ENCODE results near the gene B4GALT4.
"Not testable (repeated sequence)": the region's sequence is repeated elsewhere in the genome, so short reads cannot be mapped to it uniquely, and the experiment has no call there.

B4GALT4 gene

GRCh38 chr3:119177321-119177720 is 63.4 kb downstream of the B4GALT4 start:
- ChIA-PET CTCF (no interaction called here), POLR2A (no interaction called here)
- TF ChIP-seq BHLHE40 (IDR thresholded peaks at IDR 0.05; ENCODE audit: borderline replicate concordance) = no peak
- no peak for DNase-seq (ENCODE audit: extremely low spot score)

- TF ChIP-seq NFRKB (IDR thresholded peaks at IDR 0.05) = no peak
- no peak for TF ChIP-seq PKNOX1 (IDR thresholded peaks at IDR 0.05)
- TF ChIP-seq FOXK2 (IDR thresholded peaks at IDR 0.05) = no peak
- TF ChIP-seq LEF1 (IDR thresholded peaks at IDR 0.05; ENCODE audit: borderline replicate concordance) = no peak
- no peak for TF ChIP-seq BHLHE40 (IDR thresholded peaks at IDR 0.05; ENCODE audit: borderline replicate concordance)
- no peak for TF ChIP-seq SUZ12 (IDR thresholded peaks at IDR 0.05)
- no peak for TF ChIP-seq FOXM1 (IDR thresholded peaks at IDR 0.05; ENCODE audit: borderline replicate concordance)
- no peak for TF ChIP-seq L3MBTL2 (conservative IDR thresholded peaks at IDR 0.05)
- no peak for TF ChIP-seq SP1 (IDR thresholded peaks at IDR 0.05)
- TF ChIP-seq TARDBP (IDR thresholded peaks at IDR 0.05) = no peak
- no peak for TF ChIP-seq FOXA1 (IDR thresholded peaks at IDR 0.05)
- no peak for TF ChIP-seq ELF4 (IDR thresholded peaks at IDR 0.05)
- TF ChIP-seq ZNF384 (IDR thresholded peaks at IDR 0.05) = no peak
- TF ChIP-seq HDGF (IDR thresholded peaks at IDR 0.05; ENCODE audit: borderline replicate concordance) = no peak
- no peak for TF ChIP-seq CTBP1 (IDR thresholded peaks at IDR 0.05; ENCODE audit: borderline replicate concordance)
- ChIA-PET CTCF (no interaction called here), POLR2A (no interaction called here)
- DNase-seq (ENCODE audit: extremely low spot score) = no peak
Observed at GRCh38 chr3:119176778-119177177, 63.9 kb downstream of the B4GALT4 start.

- CTCF ChIA-PET = no interaction called here
- no peak for DNase-seq (ENCODE audit: extremely low spot score)
- TF ChIP-seq CTBP1 (IDR thresholded peaks at IDR 0.05; ENCODE audit: borderline replicate concordance) (no peak), FOXA1 (IDR thresholded peaks at IDR 0.05) (no peak), SUZ12 (IDR thresholded peaks at IDR 0.05) (no peak), FOXK2 (IDR thresholded peaks at IDR 0.05) (no peak), FOXM1 (IDR thresholded peaks at IDR 0.05; ENCODE audit: borderline replicate concordance) (no peak), SP1 (IDR thresholded peaks at IDR 0.05) (no peak), TARDBP (IDR thresholded peaks at IDR 0.05) (no peak), BHLHE40 (IDR thresholded peaks at IDR 0.05; ENCODE audit: borderline replicate concordance) (no peak), LEF1 (IDR thresholded peaks at IDR 0.05; ENCODE audit: borderline replicate concordance) (no peak), ELF4 (IDR thresholded peaks at IDR 0.05) (no peak), PKNOX1 (IDR thresholded peaks at IDR 0.05) (no peak), ARNT (IDR thresholded peaks at IDR 0.05) (no peak), ZNF384 (IDR thresholded peaks at IDR 0.05) (no peak), HDGF (IDR thresholded peaks at IDR 0.05; ENCODE audit: borderline replicate concordance) (no peak), L3MBTL2 (conservative IDR thresholded peaks at IDR 0.05) (no peak), NFRKB (IDR thresholded peaks at IDR 0.05) (no peak)
- POLR2A ChIA-PET = no interaction called here
Observed at GRCh38 chr3:119175872-119176756, 64.6 kb downstream of the B4GALT4 start.

GRCh38 chr3:119173325-119173724 is 67.4 kb downstream of the B4GALT4 start, which contains the start of gene UPK1B:
UPK1B (plus strand) TSS chr3:119173598; CDS start chr3:119186742, 13,144 bp downstream.
- POLR2A ChIA-PET = no interaction called here
- peak; percentile 22 for DNase-seq (ENCODE audit: extremely low spot score)
- TF ChIP-seq BHLHE40 (IDR thresholded peaks at IDR 0.05; ENCODE audit: borderline replicate concordance) = no peak
- no peak for TF ChIP-seq NFRKB (IDR thresholded peaks at IDR 0.05)
- peak; percentile 63; the same call in 1 of the 2 replicates for TF ChIP-seq PKNOX1 (IDR thresholded peaks at IDR 0.05)
- CTCF ChIA-PET = no interaction called here

GRCh38 chr3:119170821-119171220 is 69.9 kb downstream of the B4GALT4 start:
- POLR2A ChIA-PET = no interaction called here

DNA sequence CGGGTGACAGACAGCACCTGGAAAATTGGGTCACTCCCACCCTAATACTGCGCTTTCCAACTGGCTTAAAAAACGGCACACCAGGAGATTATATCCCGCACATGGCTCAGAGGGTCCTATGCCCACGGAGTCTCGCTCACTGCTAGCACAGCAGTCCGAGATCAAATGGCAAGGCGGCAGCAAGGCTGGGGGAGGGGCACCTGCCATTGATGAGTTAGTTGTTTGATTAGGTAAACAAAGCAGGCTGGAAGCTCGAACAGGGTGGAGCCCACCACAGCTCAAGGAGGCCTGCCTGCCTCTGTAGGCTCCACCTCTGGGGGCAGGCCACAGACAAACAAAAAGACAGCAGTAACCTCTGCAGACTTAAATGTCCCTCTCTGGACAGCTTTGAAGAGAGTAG is 75.9 kb downstream of the B4GALT4 start:
- CTCF ChIA-PET; POLR2A ChIA-PET; DNase-seq (ENCODE audit: extremely low spot score): not testable (repeated sequence)

More at GRCh38 chr3:119170821-119171220, 69.9 kb downstream of the B4GALT4 start:
- no peak for DNase-seq (ENCODE audit: extremely low spot score)
- TF ChIP-seq FOXK2 (IDR thresholded peaks at IDR 0.05) (no peak), L3MBTL2 (conservative IDR thresholded peaks at IDR 0.05) (no peak), HDGF (IDR thresholded peaks at IDR 0.05; ENCODE audit: borderline replicate concordance) (no peak), SP1 (IDR thresholded peaks at IDR 0.05) (no peak), PKNOX1 (IDR thresholded peaks at IDR 0.05) (no peak), ELF4 (IDR thresholded peaks at IDR 0.05) (no peak), TARDBP (IDR thresholded peaks at IDR 0.05) (no peak), ARNT (IDR thresholded peaks at IDR 0.05) (no peak), LEF1 (IDR thresholded peaks at IDR 0.05; ENCODE audit: borderline replicate concordance) (no peak), CTBP1 (IDR thresholded peaks at IDR 0.05; ENCODE audit: borderline replicate concordance) (no peak), FOXM1 (IDR thresholded peaks at IDR 0.05; ENCODE audit: borderline replicate concordance) (no peak), FOXA1 (IDR thresholded peaks at IDR 0.05) (no peak)
- CTCF ChIA-PET = no interaction called here

Measured in HEK293T (cell line).